Measurements from ENCODE around the gene NIT1. TPM values are rescaled to one million over a fixed set of nuclear protein-coding genes. Genes with fewer than 3 reads are reported as not detected.

NIT1 gene
- polyA plus RNA-seq, 1 donor from 2014 or later, result 19.7 TPM

- Mint-ChIP-seq H3K27ac (peak overlapping the region in 1 of 3 donors; percentile 97), H3K9me3 (no peaks in the 10 kb centered on the region), H3K27me3 (no peaks in the 10 kb centered on the region), H3K36me3 (peaks cover 3% of the 10 kb centered on the region), H3K4me1 (peaks cover 32 to 41% (median 38%) of the 10 kb centered on the region in 3 donors), H3K4me3 (peak overlapping the region in 1 of 4 donors; percentile 93)
Observed at GRCh38 chr1:161162806-161163205, 44.9 kb downstream of the NIT1 start.

- Mint-ChIP-seq H3K4me3 (peak overlapping the region in 3 of 4 donors; percentile 21 to 93 (median 70)), H3K4me1 (peaks cover 22 to 41% (median 38%) of the 10 kb centered on the region in 3 donors), H3K27ac (peak overlapping the region; percentile 55 to 97 (median 81)), H3K27me3 (no peaks in the 10 kb centered on the region), H3K9me3 (no peaks in the 10 kb centered on the region), H3K36me3 (peaks cover 3% of the 10 kb centered on the region)
Observed at GRCh38 chr1:161163793-161164192, 45.9 kb downstream of the NIT1 start.

GRCh38 chr1:161164901-161165610 is 47.2 kb downstream of the NIT1 start:
- Mint-ChIP-seq H3K27me3 (no peaks in the 10 kb centered on the region), H3K4me1 (peaks cover 13 to 36% (median 34%) of the 10 kb centered on the region in 3 donors), H3K36me3 (peaks cover 3% of the 10 kb centered on the region), H3K27ac (peak overlapping the region; percentile 95 to 98 (median 97)), H3K4me3 (peak overlapping the region; percentile 21 to 93 (median 88)), H3K9me3 (no peaks in the 10 kb centered on the region)

- Mint-ChIP-seq H3K4me3 (peak within 1 kb of the TSS; percentile 86 to 93 (median 92)), H3K27me3 (no peaks in the 10 kb centered on the region), H3K4me1 (peaks cover 10 to 29% (median 27%) of the 10 kb centered on the region in 3 donors), H3K27ac (peak within 1 kb of the TSS; percentile 95 to 98 (median 97)), H3K9me3 (no peaks in the 10 kb centered on the region), H3K36me3 (peaks cover 3% of the 10 kb centered on the region)
Observed at GRCh38 chr1:161165742-161166668, 48.1 kb downstream of the NIT1 start, which contains the start of gene PPOX. Gene PPOX, plus strand, starts transcription at chr1:161166426. Its CDS starts 422 bp downstream, at chr1:161166848.

- Mint-ChIP-seq H3K36me3 (peaks cover 3% of the 10 kb centered on the region), H3K27me3 (no peaks in the 10 kb centered on the region), H3K27ac (peak overlapping the region; percentile 95 to 98 (median 97)), H3K9me3 (no peaks in the 10 kb centered on the region), H3K4me1 (peaks cover 10 to 23% (median 18%) of the 10 kb centered on the region in 3 donors), H3K4me3 (peak overlapping the region; percentile 86 to 93 (median 92))
Observed at GRCh38 chr1:161166669-161167548, 49.0 kb downstream of the NIT1 start.

GRCh38 chr1:161168906-161169305 is 51.0 kb downstream of the NIT1 start:
- Mint-ChIP-seq H3K27me3 (no peaks in the 10 kb centered on the region), H3K4me3 (peak overlapping the region in 2 of 4 donors; percentile 78 to 93), H3K36me3 (peaks cover 2% of the 10 kb centered on the region), H3K27ac (peak overlapping the region in 1 of 3 donors; percentile 80), H3K4me1 (peaks cover 10 to 20% (median 18%) of the 10 kb centered on the region in 3 donors), H3K9me3 (no peaks in the 10 kb centered on the region)

Other genes starting within 250 kb of the NIT1 start
- not detected for gene ITLN1, start 232.9 kb upstream of the NIT1 start, polyA plus RNA-seq
- not detected for gene ITLN2, start 163.3 kb upstream of the NIT1 start, polyA plus RNA-seq
- 4.8 TPM for gene F11R, start 97.0 kb upstream of the NIT1 start, polyA plus RNA-seq
- 349 TPM for gene TSTD1, start 79.1 kb upstream of the NIT1 start, polyA plus RNA-seq
- gene USF1, start 72.1 kb upstream of the NIT1 start, polyA plus RNA-seq, result 13.5 TPM
- 138 TPM for gene ARHGAP30, start 48.2 kb upstream of the NIT1 start, polyA plus RNA-seq
- not detected for gene NECTIN4, start 28.5 kb upstream of the NIT1 start, polyA plus RNA-seq
- 5.0 TPM for gene KLHDC9, start 19.7 kb upstream of the NIT1 start, polyA plus RNA-seq
- gene PFDN2, start 68 bp upstream of the NIT1 start, polyA plus RNA-seq, result 95.2 TPM
- 39.1 TPM for gene DEDD, start 14.6 kb downstream of the NIT1 start, polyA plus RNA-seq
- gene UFC1, start 35.9 kb downstream of the NIT1 start, polyA plus RNA-seq, result 122 TPM
- 30.1 TPM for gene USP21, start 41.4 kb downstream of the NIT1 start, polyA plus RNA-seq
- 13.4 TPM for gene PPOX, start 48.3 kb downstream of the NIT1 start, polyA plus RNA-seq
- 44.2 TPM for gene B4GALT3, start 59.4 kb downstream of the NIT1 start, polyA plus RNA-seq
- not detected for gene ADAMTS4, start 80.9 kb downstream of the NIT1 start, polyA plus RNA-seq
- gene NDUFS2, start 84.3 kb downstream of the NIT1 start, polyA plus RNA-seq, result 71.3 TPM
- 6.6 TPM for gene FCER1G, start 97.2 kb downstream of the NIT1 start, polyA plus RNA-seq
- gene APOA2, start 105.5 kb downstream of the NIT1 start, polyA plus RNA-seq, result not detected
- gene TOMM40L, start 108.0 kb downstream of the NIT1 start, polyA plus RNA-seq, result 3.8 TPM
- not detected for gene NR1I3, start 120.1 kb downstream of the NIT1 start, polyA plus RNA-seq
- not detected for gene PCP4L1, start 140.6 kb downstream of the NIT1 start, polyA plus RNA-seq
- not detected for gene MPZ, start 191.9 kb downstream of the NIT1 start, polyA plus RNA-seq
- gene SDHC, start 196.3 kb downstream of the NIT1 start, polyA plus RNA-seq, result 173 TPM
- gene CFAP126, start 249.8 kb downstream of the NIT1 start, polyA plus RNA-seq, result not detected